Keratinocyte (primary cell): ENCODE results near the gene PIGL. TPM values are rescaled to one million over a fixed set of nuclear protein-coding genes. Genes with fewer than 3 reads are reported as not detected.
A peak's percentile ranks its signal among the peaks of the same experiment; 100 is the strongest.
"Not testable (repeated sequence)": the region's sequence is repeated elsewhere in the genome, so short reads cannot be mapped to it uniquely, and the experiment has no call there.

ENCODE experiments used
- DNase-seq: peaks from one replicate; pipeline ENCODE4 v3.0.0-alpha.2; 2011; ENCODE audit warnings: low read depth, missing footprints, low spot score
- FAIRE-seq: peaks from 2 replicates; lab custom pipeline; 2011; peaks lifted over from hg19 to GRCh38; lab: Jason Lieb, UNC
- H2AFZ ChIP-seq: 2 replicates; pipeline ENCODE4 v1.6.0; 2012; ENCODE audit warnings: low read length, control low read depth, inconsistent platforms; ENCODE audit not compliant: control insufficient read depth
- H3K27ac ChIP-seq: 2 replicates; pipeline ENCODE4 v1.5.1; 2011; ENCODE audit warnings: low read length; ENCODE audit not compliant: control insufficient read depth, insufficient read depth
- H3K27me3 ChIP-seq: 3 replicates; pipeline ENCODE4 v1.6.0; 2011; ENCODE audit warnings: low read length; ENCODE audit not compliant: control insufficient read depth, insufficient read depth; ENCODE audit errors: extremely low read depth
- H3K36me3 ChIP-seq, 2 experiments: 2 replicates in 1 of 2; 3 replicates in 1 of 2; pipeline ENCODE4 v1.5.1; 2011; ENCODE audit warnings: low read length in 2 of 2, mild to moderate bottlenecking in 1 of 2; ENCODE audit not compliant: control insufficient read depth in 2 of 2, insufficient read depth in 2 of 2; ENCODE audit errors: extremely low read depth in 1 of 2
- H3K4me1 ChIP-seq: 3 replicates; pipeline ENCODE4 v1.5.1; 2011; ENCODE audit warnings: low read length; ENCODE audit not compliant: control insufficient read depth, insufficient read depth; ENCODE audit errors: extremely low read depth
- H3K4me2 ChIP-seq: 3 replicates; pipeline ENCODE4 v1.6.0; 2011; ENCODE audit warnings: low read depth, low read length; ENCODE audit not compliant: control insufficient read depth, insufficient read depth; ENCODE audit errors: extremely low read depth
- H3K4me3 ChIP-seq, 3 experiments: fragments of 200-600 bp in 1 of 3; sonication (generic) in 1 of 3; 2 replicates in 2 of 3; 3 replicates in 1 of 3; pipeline ENCODE4 v1.5.1; 2011 to 2016; ENCODE audit warnings: low read length in 3 of 3, mild to moderate bottlenecking in 3 of 3, control low read depth in 2 of 3, inconsistent platforms in 1 of 3, low read depth in 1 of 3, mixed read lengths in 1 of 3, mixed run types in 1 of 3, moderate library complexity in 1 of 3; ENCODE audit not compliant: control insufficient read depth in 2 of 3, insufficient read depth in 2 of 3; ENCODE audit errors: extremely low read depth in 1 of 3
- H3K79me2 ChIP-seq: 2 replicates; pipeline ENCODE4 v1.6.0; 2012; ENCODE audit warnings: low read length; ENCODE audit not compliant: control insufficient read depth, insufficient read depth
- H3K9ac ChIP-seq: 3 replicates; pipeline ENCODE4 v1.6.0; 2011; ENCODE audit warnings: low read length; ENCODE audit not compliant: control insufficient read depth, insufficient read depth; ENCODE audit errors: extremely low read depth
- H3K9me1 ChIP-seq: 3 replicates; pipeline ENCODE4 v1.6.0; 2011; ENCODE audit warnings: low read length; ENCODE audit not compliant: control insufficient read depth, insufficient read depth; ENCODE audit errors: extremely low read depth
- H3K9me3 ChIP-seq: 2 replicates; pipeline ENCODE4 v1.5.1; 2012; ENCODE audit warnings: low read depth, low read length; ENCODE audit not compliant: control insufficient read depth
- H4K20me1 ChIP-seq: 3 replicates; pipeline ENCODE4 v1.6.0; 2011; ENCODE audit warnings: low read length; ENCODE audit not compliant: control insufficient read depth, insufficient read depth; ENCODE audit errors: extremely low read depth
- CTCF ChIP-seq, 3 experiments: IDR thresholded peaks in 1 of 3; conservative IDR thresholded peaks in 1 of 3; optimal IDR thresholded peaks in 1 of 3; 2 replicates in 2 of 3; 3 replicates in 1 of 3; pipeline versions ENCODE3 to v1.5.1; 2011; ENCODE audit warnings: low read length in 3 of 3, mild to moderate bottlenecking in 3 of 3, moderate library complexity in 2 of 3, control low read depth in 1 of 3, inconsistent platforms in 1 of 3; ENCODE audit not compliant: insufficient read depth in 2 of 3; ENCODE audit errors: extremely low read depth in 1 of 3
- EZH2 ChIP-seq: IDR thresholded peaks from one replicate; pipeline ENCODE4 v1.6.1; 2012; ENCODE audit warnings: inconsistent platforms, mild to moderate bottlenecking, low read length, moderate library complexity
- dilution Hi-C: fragments of 300-500 bp; cut with MboI; formaldehyde crosslinking; loops from one replicate; pipeline ENCODE4 v1.7.0; 2020; ENCODE audit warnings: low sequenced_read_pairs; ENCODE audit not compliant: extremely low pct_ligation_motif_present
- polyA plus RNA-seq, 5 experiments: library from polyadenylated mRNA; depleted of rRNA in 3 of 5; stranded (reverse) in 3 of 5; stranded (forward) in 1 of 5; unstranded in 1 of 5; fragments of >200 nt; gene quantifications; 1 replicate in 1 of 5; 2 replicates in 3 of 5; 3 replicates in 1 of 5; pipeline versions ENCODE4 v1.2.1 to v1.2.3, GENCODE V29; 2011 to 2012; ENCODE audit warnings: missing spikeins in 2 of 5, low read depth in 1 of 5, low replicate concordance in 1 of 5

PIGL gene
- polyA plus RNA-seq, 1 donor (not counting 4 experiments of a cell fraction or from before 2014, with no cell fraction given): 21.5 TPM

- Histone ChIP-seq H3K4me1 (no peaks in the 10 kb centered on the region), H3K36me3 (no peaks in the 10 kb centered on the region), H2AFZ (peak within 1 kb of the TSS; percentile 51), H4K20me1 (no peaks in the 10 kb centered on the region), H3K9ac (peak within 1 kb of the TSS; percentile 92), H3K9me3 (no peaks in the 10 kb centered on the region), H3K4me2 (peak within 1 kb of the TSS; percentile 74), H3K4me3 (peak within 1 kb of the TSS; percentile 86 to 93 (median 89)), H3K27me3 (no peaks in the 10 kb centered on the region), H3K27ac (peak within 1 kb of the TSS; percentile 79), H3K9me1 (no peaks in the 10 kb centered on the region), H3K79me2 (peaks cover 80% of the 10 kb centered on the region)
- no peak for FAIRE-seq
- peak; percentile 64 for DNase-seq
- TF ChIP-seq EZH2: no peak
- peak; percentile 11 to 47 (median 46) for TF ChIP-seq CTCF (optimal IDR thresholded peaks at IDR 0.05 in 1 of 3, IDR thresholded peaks at IDR 0.05 in 1 of 3, conservative IDR thresholded peaks at IDR 0.05 in 1 of 3; ENCODE audit: extremely low read depth in 1 of 3, insufficient read depth in 2 of 3, low read length in 3 of 3)
- dilution Hi-C loops: no loop called here
Measured at GRCh38 chr17:16215273-16215964, 1.6 kb upstream of the PIGL start, which contains the start of gene NCOR1. TSS of gene NCOR1 (minus strand) at chr17:16215534. CDS start at chr17:16194569, 20,965 bp downstream.

- Histone ChIP-seq H3K9me1 (no peaks in the 10 kb centered on the region), H3K4me2 (peak overlapping the region; percentile 74), H3K79me2 (peaks cover 79% of the 10 kb centered on the region), H3K27me3 (no peaks in the 10 kb centered on the region), H4K20me1 (no peaks in the 10 kb centered on the region), H2AFZ (peak overlapping the region; percentile 51), H3K27ac (peak overlapping the region; percentile 79), H3K9me3 (no peaks in the 10 kb centered on the region), H3K9ac (peak overlapping the region; percentile 92), H3K36me3 (no peaks in the 10 kb centered on the region), H3K4me1 (no peaks in the 10 kb centered on the region), H3K4me3 (peak overlapping the region; percentile 86 to 93 (median 89))
- DNase-seq: no peak
- no peak for FAIRE-seq
- dilution Hi-C loops: no loop called here
- no peak for TF ChIP-seq EZH2
- TF ChIP-seq CTCF (optimal IDR thresholded peaks at IDR 0.05 in 1 of 3, IDR thresholded peaks at IDR 0.05 in 1 of 3, conservative IDR thresholded peaks at IDR 0.05 in 1 of 3; ENCODE audit: extremely low read depth in 1 of 3, insufficient read depth in 2 of 3, low read length in 3 of 3): no peak
Measured at GRCh38 chr17:16215965-16216316, 1.1 kb upstream of the PIGL start.

- H3K9ac ChIP-seq: peak overlapping the region; percentile 92
- dilution Hi-C loops, FAIRE-seq, DNase-seq, H3K9me1 ChIP-seq, H4K20me1 ChIP-seq, H3K9me3 ChIP-seq, H3K36me3 ChIP-seq, H3K27me3 ChIP-seq, H3K4me1 ChIP-seq: not testable (repeated sequence)
- peak overlapping the region; percentile 68 for H2AFZ ChIP-seq
- peak overlapping the region in 2 of 3 experiments; percentile 89 to 93 for H3K4me3 ChIP-seq
- H3K4me2 ChIP-seq: peak overlapping the region; percentile 74
- peaks cover 73% of the 10 kb centered on the region for H3K79me2 ChIP-seq
- H3K27ac ChIP-seq: peak overlapping the region; percentile 81
Measured at GRCh38 chr17:16216341-16217001, 539 bp upstream of the PIGL start.
